ENCODE data around the gene SLC16A11. TPM values are rescaled to one million over a fixed set of nuclear protein-coding genes. Genes with fewer than 3 reads are reported as not detected.

Gene SLC16A11
- total and polyA plus RNA-seq, 9 of the 15 experiments (the other 6 are each of a cell fraction or from before 2014, with no cell fraction given), result not detected

DNA sequence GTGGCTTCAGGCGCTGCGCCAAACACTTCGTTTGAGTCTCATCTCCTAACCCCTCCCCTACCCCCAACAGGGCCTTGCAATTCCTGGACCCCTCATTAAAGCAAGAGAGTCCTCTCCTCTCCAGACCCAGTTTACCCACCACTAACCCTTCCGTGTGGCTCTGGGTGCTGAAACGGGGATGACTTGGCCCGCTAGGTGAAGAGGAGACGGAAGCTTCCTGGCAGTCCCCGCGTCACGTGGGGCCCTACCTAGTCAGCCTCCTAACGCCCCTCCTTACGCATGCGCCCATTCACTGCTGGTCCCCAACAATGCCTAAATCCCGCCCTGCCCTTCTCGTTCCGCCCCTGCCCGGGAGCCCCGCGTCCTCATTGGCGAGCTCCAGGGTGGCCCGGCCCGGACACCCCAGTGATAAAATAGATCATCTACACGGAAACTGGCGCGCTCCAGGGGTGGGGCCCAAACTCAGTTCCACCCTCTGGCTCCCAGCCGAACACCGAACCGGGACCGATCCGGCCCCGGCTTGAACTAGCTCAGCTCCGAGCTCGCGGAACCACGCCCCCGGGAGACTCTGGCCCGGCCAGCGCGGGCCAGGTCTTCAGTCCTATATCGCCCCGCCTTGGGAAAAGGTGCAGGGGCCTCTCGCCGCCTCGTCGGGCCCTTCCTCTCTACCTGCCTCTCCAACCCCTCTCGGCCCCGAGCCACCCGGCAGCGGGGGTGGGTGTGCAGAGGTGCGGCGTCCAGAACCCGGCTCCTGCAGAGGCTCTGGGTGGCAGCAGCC lies 8.1 kb downstream of the SLC16A11 start, which contains the start of gene SLC16A13 (continued):
- TF ChIP-seq GABPA (tag; conservative IDR thresholded peaks at IDR 0.05; ENCODE audit: low read depth) (peak; percentile 58), MTF1 (CRISPR knock-in tag; IDR thresholded peaks at IDR 0.05; ENCODE audit: borderline replicate concordance) (no peak), KHSRP (IDR thresholded peaks at IDR 0.05) (no peak), KDM1A (IDR thresholded peaks at IDR 0.05) (no peak), ATF7 (IDR thresholded peaks at IDR 0.05) (peak; percentile 52; the same call in 1 of the 2 replicates), RUNX1 (IDR thresholded peaks at IDR 0.05; ENCODE audit: low read depth) (no peak), DACH1 (IDR thresholded peaks at IDR 0.05; ENCODE audit: partially characterized antibody) (no peak), HDAC3 (IDR thresholded peaks at IDR 0.05; ENCODE audit: borderline replicate concordance, partially characterized antibody) (no peak), ZNF184 (CRISPR knock-in tag; IDR thresholded peaks at IDR 0.05) (no peak), ZSCAN29 (IDR thresholded peaks at IDR 0.05) (no peak), MEIS2 (IDR thresholded peaks at IDR 0.05; ENCODE audit: partially characterized antibody) (peak; percentile 71), RBM22 (IDR thresholded peaks at IDR 0.05; ENCODE audit: low read depth, low read length, poor library complexity, severe bottlenecking) (no peak), C11orf30 (IDR thresholded peaks at IDR 0.05; ENCODE audit: low read depth) (peak; percentile 27; the same call in 1 of the 2 replicates), HNRNPL (IDR thresholded peaks at IDR 0.05; ENCODE audit: low read depth, low read length) (no peak), ZNF561 (CRISPR knock-in tag; conservative IDR thresholded peaks at IDR 0.05) (no peak), ZNF134 (CRISPR knock-in tag; conservative IDR thresholded peaks at IDR 0.05) (no peak), ZNF695 (CRISPR knock-in tag; IDR thresholded peaks at IDR 0.05) (no peak), ZNF224 (CRISPR knock-in tag; IDR thresholded peaks at IDR 0.05) (no peak)
- TF ChIP-seq, protein P1, sequence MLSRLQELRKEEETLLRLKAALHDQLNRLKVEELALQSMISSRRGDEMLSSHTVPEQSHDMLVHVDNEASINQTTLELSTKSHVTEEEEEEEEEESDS (CRISPR knock-in tag; IDR thresholded peaks at IDR 0.05), result no peak
- TF ChIP-seq, protein P2, sequence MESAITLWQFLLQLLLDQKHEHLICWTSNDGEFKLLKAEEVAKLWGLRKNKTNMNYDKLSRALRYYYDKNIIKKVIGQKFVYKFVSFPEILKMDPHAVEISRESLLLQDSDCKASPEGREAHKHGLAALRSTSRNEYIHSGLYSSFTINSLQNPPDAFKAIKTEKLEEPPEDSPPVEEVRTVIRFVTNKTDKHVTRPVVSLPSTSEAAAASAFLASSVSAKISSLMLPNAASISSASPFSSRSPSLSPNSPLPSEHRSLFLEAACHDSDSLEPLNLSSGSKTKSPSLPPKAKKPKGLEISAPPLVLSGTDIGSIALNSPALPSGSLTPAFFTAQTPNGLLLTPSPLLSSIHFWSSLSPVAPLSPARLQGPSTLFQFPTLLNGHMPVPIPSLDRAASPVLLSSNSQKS (CRISPR knock-in tag; IDR thresholded peaks at IDR 0.05), result no peak
- TF ChIP-seq, protein P3, sequence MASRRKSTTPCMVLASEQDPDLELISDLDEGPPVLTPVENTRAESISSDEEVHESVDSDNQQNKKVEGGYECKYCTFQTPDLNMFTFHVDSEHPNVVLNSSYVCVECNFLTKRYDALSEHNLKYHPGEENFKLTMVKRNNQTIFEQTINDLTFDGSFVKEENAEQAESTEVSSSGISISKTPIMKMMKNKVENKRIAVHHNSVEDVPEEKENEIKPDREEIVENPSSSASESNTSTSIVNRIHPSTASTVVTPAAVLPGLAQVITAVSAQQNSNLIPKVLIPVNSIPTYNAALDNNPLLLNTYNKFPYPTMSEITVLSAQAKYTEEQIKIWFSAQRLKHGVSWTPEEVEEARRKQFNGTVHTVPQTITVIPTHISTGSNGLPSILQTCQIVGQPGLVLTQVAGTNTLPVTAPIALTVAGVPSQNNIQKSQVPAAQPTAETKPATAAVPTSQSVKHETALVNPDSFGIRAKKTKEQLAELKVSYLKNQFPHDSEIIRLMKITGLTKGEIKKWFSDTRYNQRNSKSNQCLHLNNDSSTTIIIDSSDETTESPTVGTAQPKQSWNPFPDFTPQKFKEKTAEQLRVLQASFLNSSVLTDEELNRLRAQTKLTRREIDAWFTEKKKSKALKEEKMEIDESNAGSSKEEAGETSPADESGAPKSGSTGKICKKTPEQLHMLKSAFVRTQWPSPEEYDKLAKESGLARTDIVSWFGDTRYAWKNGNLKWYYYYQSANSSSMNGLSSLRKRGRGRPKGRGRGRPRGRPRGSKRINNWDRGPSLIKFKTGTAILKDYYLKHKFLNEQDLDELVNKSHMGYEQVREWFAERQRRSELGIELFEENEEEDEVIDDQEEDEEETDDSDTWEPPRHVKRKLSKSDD (conservative IDR thresholded peaks at IDR 0.05; ENCODE audit: low read length), result no peak
- TF ChIP-seq, protein P4, sequence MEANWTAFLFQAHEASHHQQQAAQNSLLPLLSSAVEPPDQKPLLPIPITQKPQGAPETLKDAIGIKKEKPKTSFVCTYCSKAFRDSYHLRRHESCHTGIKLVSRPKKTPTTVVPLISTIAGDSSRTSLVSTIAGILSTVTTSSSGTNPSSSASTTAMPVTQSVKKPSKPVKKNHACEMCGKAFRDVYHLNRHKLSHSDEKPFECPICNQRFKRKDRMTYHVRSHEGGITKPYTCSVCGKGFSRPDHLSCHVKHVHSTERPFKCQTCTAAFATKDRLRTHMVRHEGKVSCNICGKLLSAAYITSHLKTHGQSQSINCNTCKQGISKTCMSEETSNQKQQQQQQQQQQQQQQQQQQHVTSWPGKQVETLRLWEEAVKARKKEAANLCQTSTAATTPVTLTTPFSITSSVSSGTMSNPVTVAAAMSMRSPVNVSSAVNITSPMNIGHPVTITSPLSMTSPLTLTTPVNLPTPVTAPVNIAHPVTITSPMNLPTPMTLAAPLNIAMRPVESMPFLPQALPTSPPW (CRISPR knock-in tag; IDR thresholded peaks at IDR 0.05), result peak; percentile 61
- TF ChIP-seq, protein P5, sequence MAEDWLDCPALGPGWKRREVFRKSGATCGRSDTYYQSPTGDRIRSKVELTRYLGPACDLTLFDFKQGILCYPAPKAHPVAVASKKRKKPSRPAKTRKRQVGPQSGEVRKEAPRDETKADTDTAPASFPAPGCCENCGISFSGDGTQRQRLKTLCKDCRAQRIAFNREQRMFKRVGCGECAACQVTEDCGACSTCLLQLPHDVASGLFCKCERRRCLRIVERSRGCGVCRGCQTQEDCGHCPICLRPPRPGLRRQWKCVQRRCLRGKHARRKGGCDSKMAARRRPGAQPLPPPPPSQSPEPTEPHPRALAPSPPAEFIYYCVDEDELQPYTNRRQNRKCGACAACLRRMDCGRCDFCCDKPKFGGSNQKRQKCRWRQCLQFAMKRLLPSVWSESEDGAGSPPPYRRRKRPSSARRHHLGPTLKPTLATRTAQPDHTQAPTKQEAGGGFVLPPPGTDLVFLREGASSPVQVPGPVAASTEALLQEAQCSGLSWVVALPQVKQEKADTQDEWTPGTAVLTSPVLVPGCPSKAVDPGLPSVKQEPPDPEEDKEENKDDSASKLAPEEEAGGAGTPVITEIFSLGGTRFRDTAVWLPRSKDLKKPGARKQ (CRISPR knock-in tag; IDR thresholded peaks at IDR 0.05), result no peak
